Naive thymus-derived CD8-positive, alpha-beta T cell (primary cell): ENCODE results near the gene DVL3. TPM values are rescaled to one million over a fixed set of nuclear protein-coding genes. Genes with fewer than 3 reads are reported as not detected.
A peak's percentile ranks its signal among the peaks of the same experiment; 100 is the strongest.

Source experiments
- ATAC-seq, 2 donors: fragments of 150-1000 bp; cut with Tn5 transposase in 1 of 2; sonication (Bioruptor Pico), chemical (Tn5 transposase) in 1 of 2; 1 replicate in 1 of 2; 2 replicates in 1 of 2; pipeline ENCODE4 v1.10.0; 2021; ENCODE audit warnings: mild to moderate bottlenecking in 2 of 2, moderate library complexity in 2 of 2
- POLR2A ChIA-PET: fragments of 350-600 bp; sonication (Branson Sonifier 250); formaldehyde crosslinking; loops from one replicate; lab custom pipeline; 2021; ENCODE audit warnings: antibody characterized with exemption; lab: Charles Lee
- DNase-seq, 10 donors: peaks; one replicate each; pipeline versions ENCODE4 v3.0.0 to v3.0.0-alpha.2; 2020 to 2022
- H3K27ac Mint-ChIP-seq, 10 donors: one replicate each; pipeline ENCODE4 v1.8.0; 2020 to 2022; ENCODE audit warnings: mild to moderate bottlenecking in 10 of 10, mixed read lengths in 10 of 10, moderate library complexity in 4 of 10, inconsistent platforms in 1 of 10
- H3K27me3 Mint-ChIP-seq, 5 donors: one replicate each; pipeline ENCODE4 v1.8.0; 2021 to 2022; ENCODE audit warnings: mixed read lengths in 5 of 5
- H3K36me3 Mint-ChIP-seq, 3 donors: one replicate each; pipeline ENCODE4 v1.8.0; 2020 to 2022; ENCODE audit warnings: mixed read lengths in 3 of 3, mild to moderate bottlenecking in 2 of 3, inconsistent platforms in 1 of 3
- H3K4me1 Mint-ChIP-seq, 4 donors: one replicate each; pipeline ENCODE4 v1.8.0; 2021 to 2022; ENCODE audit warnings: mixed read lengths in 4 of 4
- H3K4me3 Mint-ChIP-seq, 10 donors: one replicate each; pipeline ENCODE4 v1.8.0; 2020 to 2022; ENCODE audit warnings: mild to moderate bottlenecking in 10 of 10, mixed read lengths in 10 of 10, moderate library complexity in 6 of 10, inconsistent platforms in 1 of 10
- H3K9me3 Mint-ChIP-seq, 9 donors: one replicate each; pipeline ENCODE4 v1.8.0; 2020 to 2022; ENCODE audit warnings: mixed read lengths in 9 of 9, mild to moderate bottlenecking in 3 of 9, inconsistent platforms in 1 of 9, moderate library complexity in 1 of 9
- polyA plus RNA-seq, 3 donors: library from polyadenylated mRNA; unstranded; fragments of 300-500 nt; fragmentation: Illumina TruSeq; gene quantifications; one replicate each; pipeline ENCODE4 v1.2.3, GENCODE V29; 2021
- total RNA-seq, 8 experiments: library from RNA in 2 of 8; stranded (reverse) in 2 of 8; gene quantifications; one replicate each; pipeline ENCODE4 v1.2.3 and lab custom pipeline; 2021 to 2026

The DVL3 gene
- total and polyA plus RNA-seq, 5 experiments from 2014 or later: 3.0 to 50.4 (median 10.8) TPM

DNA sequence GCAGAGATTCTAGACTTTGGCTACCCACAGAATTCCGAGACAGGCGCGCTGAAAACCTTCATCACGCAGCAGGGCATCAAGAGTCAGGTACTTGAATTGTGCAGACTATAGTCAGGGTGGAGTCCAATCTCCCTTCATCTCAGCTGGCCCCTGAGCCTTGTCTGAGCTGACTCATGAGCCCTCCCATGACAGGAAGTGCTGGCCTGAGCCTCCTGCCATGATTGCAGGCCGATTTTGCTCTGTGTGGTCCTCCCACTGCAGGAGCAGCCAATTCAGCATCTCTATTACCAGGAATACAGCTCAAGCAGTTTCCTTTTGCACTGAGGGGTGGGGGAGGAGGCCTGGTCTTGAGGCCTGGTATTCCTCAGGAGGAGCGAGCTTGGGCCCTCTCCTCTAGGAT lies 25.0 kb downstream of the DVL3 start:
- ATAC-seq (no peak), DNase-seq (no peak)
- H3K9me3 Mint-ChIP-seq: no peaks in the 10 kb centered on the region
- H3K4me3 Mint-ChIP-seq: no peak overlapping the region
- POLR2A ChIA-PET: interaction anchor here (0.6 to 1.0 kb wide), 2 partner anchors 74 to 193 kb away, joined by 3 read pairs; no protein-coding TSS in a partner anchor
- H3K27ac Mint-ChIP-seq: no peak overlapping the region
- H3K36me3 Mint-ChIP-seq: peaks cover 0 to 56% (median 21%) of the 10 kb centered on the region in 3 donors
- no peaks in the 10 kb centered on the region for H3K27me3 Mint-ChIP-seq
- H3K4me1 Mint-ChIP-seq: peaks cover 11 to 42% (median 34%) of the 10 kb centered on the region in 4 donors

DNA sequence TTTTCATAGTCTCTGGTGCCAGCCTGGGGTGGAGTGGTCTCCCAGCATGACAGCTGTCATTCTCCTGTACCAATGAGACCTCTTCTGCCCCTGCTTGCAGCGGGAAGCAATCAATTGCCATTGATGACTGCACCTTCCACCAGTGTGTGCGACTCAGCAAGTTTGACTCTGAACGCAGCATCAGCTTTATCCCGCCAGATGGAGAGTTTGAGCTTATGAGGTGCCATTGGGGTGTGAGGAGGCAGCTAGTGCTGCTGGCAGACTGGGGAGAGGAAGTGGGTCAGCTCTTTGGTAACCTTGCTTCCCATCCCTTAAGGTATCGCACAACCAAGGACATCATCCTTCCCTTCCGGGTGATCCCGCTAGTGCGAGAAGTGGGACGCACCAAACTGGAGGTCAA lies 26.4 kb downstream of the DVL3 start:
- POLR2A ChIA-PET: interaction anchor here (0.5 to 0.6 kb wide), 2 partner anchors 36 to 815 kb away, joined by 3 to 5 read pairs; no protein-coding TSS in a partner anchor
- no peak for ATAC-seq
- Mint-ChIP-seq H3K36me3 (peaks cover 0 to 56% (median 21%) of the 10 kb centered on the region in 3 donors), H3K27ac (no peak overlapping the region), H3K9me3 (no peaks in the 10 kb centered on the region), H3K27me3 (no peaks in the 10 kb centered on the region), H3K4me3 (no peak overlapping the region), H3K4me1 (peaks cover 9 to 38% (median 30%) of the 10 kb centered on the region in 4 donors)
- no peak for DNase-seq

DNA sequence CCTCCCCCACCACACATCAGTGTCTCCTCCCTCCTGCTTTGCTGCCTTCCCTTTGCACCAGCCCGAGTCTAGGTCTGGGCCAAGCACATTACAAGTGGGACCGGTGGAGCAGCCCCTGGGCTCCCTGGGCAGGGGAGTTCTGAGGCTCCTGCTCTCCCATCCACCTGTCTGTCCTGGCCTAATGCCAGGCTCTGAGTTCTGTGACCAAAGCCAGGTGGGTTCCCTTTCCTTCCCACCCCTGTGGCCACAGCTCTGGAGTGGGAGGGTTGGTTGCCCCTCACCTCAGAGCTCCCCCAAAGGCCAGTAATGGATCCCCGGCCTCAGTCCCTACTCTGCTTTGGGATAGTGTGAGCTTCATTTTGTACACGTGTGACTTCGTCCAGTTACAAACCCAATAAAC lies 28.5 kb downstream of the DVL3 start:
- Mint-ChIP-seq H3K36me3 (peaks cover 0 to 64% (median 21%) of the 10 kb centered on the region in 3 donors), H3K4me1 (peaks cover 19 to 42% (median 37%) of the 10 kb centered on the region in 4 donors), H3K4me3 (no peak overlapping the region), H3K27ac (peak overlapping the region in 1 of 10 donors; percentile 10), H3K27me3 (no peaks in the 10 kb centered on the region), H3K9me3 (no peaks in the 10 kb centered on the region)
- POLR2A ChIA-PET: interaction anchor here (1.2 to 3.5 kb wide), 3 partner anchors 8 to 49 kb away, joined by 3 to 29 read pairs (median 4); partner anchors contain the start of gene EIF2B5
- DNase-seq (no peak), ATAC-seq (no peak)

DNA sequence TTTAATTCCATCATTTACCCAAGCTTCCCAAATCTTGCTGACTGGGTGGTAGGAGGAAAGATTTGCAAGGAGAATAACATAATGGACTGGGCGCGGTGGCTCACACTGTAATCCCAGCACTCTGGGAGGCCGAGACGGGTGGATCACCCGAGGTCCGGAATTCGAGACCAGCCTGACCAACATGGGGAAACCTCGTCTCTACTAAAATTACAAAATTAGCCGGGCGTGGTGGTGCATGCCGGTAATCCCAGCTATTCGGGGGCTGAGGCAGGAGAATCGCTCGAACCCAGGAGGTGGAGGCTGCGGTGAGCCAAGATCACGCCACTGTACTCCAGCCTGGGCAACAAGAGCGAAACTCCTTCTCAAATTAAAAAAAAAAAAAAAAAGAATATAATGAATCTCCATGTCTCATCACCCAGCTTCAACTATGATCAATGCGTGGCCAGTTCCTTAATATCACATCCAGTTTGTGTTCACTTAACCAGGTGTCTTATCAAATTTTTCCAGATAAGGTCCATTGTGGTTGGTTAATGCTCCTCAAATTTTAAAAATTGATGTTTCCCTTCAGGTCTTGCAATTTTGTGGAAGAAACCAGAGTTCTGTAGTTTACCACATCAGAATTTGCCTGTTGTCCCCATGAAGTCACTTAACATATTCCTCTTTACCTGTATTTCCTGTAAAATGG lies 29.5 kb downstream of the DVL3 start:
- no peaks in the 10 kb centered on the region for H3K9me3 Mint-ChIP-seq
- H3K4me1 Mint-ChIP-seq: peaks cover 22 to 45% (median 37%) of the 10 kb centered on the region in 4 donors
- H3K27ac Mint-ChIP-seq: peak overlapping the region in 8 of 10 donors; percentile 68 to 99 (median 96)
- ATAC-seq: no peak
- H3K36me3 Mint-ChIP-seq: peaks cover 0 to 64% (median 15%) of the 10 kb centered on the region in 3 donors
- DNase-seq: no peak
- POLR2A ChIA-PET: interaction anchor here (0.7 to 3.5 kb wide), 5 partner anchors 9 to 548 kb away, joined by 3 to 29 read pairs (median 4); partner anchors contain the start of genes EIF2B5 and PSMD2
- H3K4me3 Mint-ChIP-seq: peak overlapping the region in 9 of 10 donors; percentile 94 to 99 (median 97)
- H3K27me3 Mint-ChIP-seq: no peaks in the 10 kb centered on the region

DNA sequence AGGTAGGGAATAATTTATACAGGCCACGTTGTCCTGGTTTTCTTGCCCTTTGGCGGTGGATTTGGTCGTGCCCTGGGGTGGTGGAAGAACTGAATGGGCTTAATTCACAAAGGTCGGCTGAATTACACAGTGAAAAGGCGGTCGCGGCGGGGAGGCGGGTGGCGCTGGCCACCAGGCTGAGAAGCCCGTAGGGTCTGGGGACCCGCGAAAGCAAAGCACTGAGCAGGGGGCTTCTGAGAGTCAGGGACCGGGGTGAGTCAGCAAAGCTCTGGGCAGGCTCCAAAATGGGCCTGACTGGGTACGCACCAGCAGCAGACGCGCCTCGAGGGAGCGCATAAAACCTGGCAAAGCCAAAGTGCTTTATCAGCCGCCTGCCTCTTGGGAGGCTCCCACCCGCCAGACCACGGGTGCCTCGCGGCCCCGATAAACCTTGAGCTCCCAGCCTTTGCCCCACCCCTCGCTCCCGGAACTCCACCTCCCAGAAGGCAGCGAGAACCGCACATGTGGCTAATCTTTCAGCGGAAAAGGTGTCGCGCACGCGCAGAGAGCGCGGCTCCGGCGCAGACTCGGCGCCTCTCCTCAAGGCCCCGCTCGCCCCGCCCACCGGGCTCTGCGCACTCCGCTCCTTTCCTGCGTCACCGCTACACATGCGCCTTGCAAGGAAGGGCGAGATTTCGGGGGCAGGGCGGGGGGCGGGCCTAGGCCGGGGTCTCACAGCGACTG lies 30.4 kb downstream of the DVL3 start:
- Mint-ChIP-seq H3K4me3 (peak overlapping the region; percentile 94 to 99 (median 97)), H3K9me3 (no peaks in the 10 kb centered on the region), H3K27me3 (no peaks in the 10 kb centered on the region), H3K4me1 (peaks cover 22 to 54% (median 37%) of the 10 kb centered on the region in 4 donors), H3K27ac (peak overlapping the region; percentile 89 to 99 (median 98)), H3K36me3 (peaks cover 0 to 64% (median 14%) of the 10 kb centered on the region in 3 donors)
- POLR2A ChIA-PET: interaction anchor here (0.5 to 3.5 kb wide), 10 partner anchors 9 to 549 kb away, joined by 3 to 29 read pairs (median 4); partner anchors contain the start of gene PSMD2
- peak; percentile 93 to 100 (median 99) for DNase-seq
- ATAC-seq: peak; percentile 92 to 93

DNA sequence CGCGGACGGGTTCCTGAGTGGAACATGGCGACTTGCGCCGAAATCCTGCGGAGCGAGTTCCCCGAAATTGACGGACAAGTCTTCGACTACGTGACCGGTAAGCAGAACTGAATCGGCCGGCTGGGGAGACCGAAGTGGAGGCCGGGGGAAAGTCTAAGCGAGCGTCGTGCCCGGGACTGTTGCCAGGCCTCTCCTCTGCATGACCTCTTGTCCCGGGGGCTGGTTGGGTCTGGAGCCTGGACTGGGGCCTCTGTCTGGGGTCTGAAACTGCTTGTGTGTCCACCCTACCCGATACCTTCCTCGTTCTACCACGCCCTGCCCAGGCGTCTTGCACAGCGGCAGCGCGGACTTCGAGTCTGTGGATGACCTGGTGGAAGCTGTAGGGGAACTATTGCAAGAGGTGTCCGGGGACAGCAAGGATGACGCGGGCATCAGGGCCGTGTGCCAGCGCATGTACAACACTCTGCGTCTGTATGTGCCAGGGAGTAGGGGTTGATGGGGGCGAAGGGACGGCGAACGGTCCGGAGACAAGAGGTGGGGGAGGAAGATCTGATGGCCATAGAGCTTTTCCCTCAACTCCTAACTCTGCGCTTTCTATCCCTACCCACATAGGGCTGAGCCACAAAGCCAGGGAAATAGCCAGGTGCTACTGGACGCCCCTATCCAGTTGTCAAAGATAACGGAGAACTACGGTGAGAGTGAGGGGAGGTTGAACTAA lies 31.2 kb downstream of the DVL3 start, which contains the start of gene ABCF3:
Gene ABCF3, plus strand, starts transcription at position 16 of the 718 bp plus-strand sequence. Its CDS starts 9 bp downstream, at position 25.
- Mint-ChIP-seq H3K27me3 (no peaks in the 10 kb centered on the region), H3K36me3 (peaks cover 0 to 64% (median 15%) of the 10 kb centered on the region in 3 donors), H3K9me3 (no peaks in the 10 kb centered on the region), H3K27ac (peak within 1 kb of the TSS; percentile 89 to 99 (median 98)), H3K4me1 (peaks cover 22 to 54% (median 37%) of the 10 kb centered on the region in 4 donors), H3K4me3 (peak within 1 kb of the TSS; percentile 94 to 99 (median 97))
- POLR2A ChIA-PET: interaction anchor here (0.5 to 3.5 kb wide), 10 partner anchors 8 to 154 kb away, joined by 3 to 29 read pairs (median 4); partner anchors contain the start of genes EIF2B5 and PSMD2
- no peak for DNase-seq
- peak; percentile 26 to 31 for ATAC-seq

DNA sequence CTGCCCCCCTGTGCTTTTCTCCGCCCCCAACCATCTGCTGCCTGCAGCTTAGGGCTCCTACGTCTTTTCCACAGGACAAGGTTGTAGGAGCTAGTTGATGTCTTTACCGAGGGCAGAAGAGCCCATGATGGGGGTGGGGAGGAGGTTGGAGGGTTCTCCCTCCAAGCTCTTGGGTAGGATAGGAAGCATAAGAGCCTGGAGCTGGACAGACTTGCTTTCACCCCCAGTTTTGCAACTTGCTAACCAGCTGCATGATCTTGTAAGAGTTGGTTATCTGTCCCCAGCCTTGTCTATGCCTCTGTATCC lies 31.7 kb downstream of the DVL3 start:
- no peak for DNase-seq
- no peaks in the 10 kb centered on the region for H3K27me3 Mint-ChIP-seq
- peaks cover 0 to 65% (median 11%) of the 10 kb centered on the region in 3 donors for H3K36me3 Mint-ChIP-seq

DNA sequence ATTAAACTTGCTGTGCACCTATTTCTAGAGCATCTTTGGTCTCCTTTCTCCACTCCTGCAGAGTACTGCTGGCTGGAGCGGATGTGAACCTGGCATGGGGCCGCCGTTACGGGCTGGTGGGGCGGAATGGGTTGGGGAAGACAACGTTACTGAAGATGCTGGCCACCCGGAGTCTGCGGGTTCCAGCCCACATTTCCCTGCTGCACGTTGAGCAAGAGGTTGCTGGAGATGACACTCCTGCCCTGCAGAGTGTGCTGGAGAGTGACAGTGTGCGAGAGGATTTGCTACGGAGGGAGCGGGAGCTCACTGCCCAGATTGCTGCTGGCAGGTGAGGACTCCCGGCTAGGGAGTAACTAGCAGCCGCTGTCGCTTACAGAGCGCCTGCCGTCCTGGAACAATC lies 32.9 kb downstream of the DVL3 start:
- POLR2A ChIA-PET: interaction anchor here (1.3 kb wide), 1 partner anchor 53 kb away, joined by 4 read pairs; the partner anchor contains the start of gene EIF2B5
- H3K9me3 Mint-ChIP-seq: no peaks in the 10 kb centered on the region
- no peak for DNase-seq
- ATAC-seq: no peak
- peak overlapping the region in 3 of 10 donors; percentile 28 to 44 (median 41) for H3K27ac Mint-ChIP-seq
- peaks cover 22 to 54% (median 37%) of the 10 kb centered on the region in 4 donors for H3K4me1 Mint-ChIP-seq
- H3K36me3 Mint-ChIP-seq: peaks cover 0 to 67% (median 3%) of the 10 kb centered on the region in 3 donors
- H3K4me3 Mint-ChIP-seq: peak overlapping the region in 9 of 10 donors; percentile 11 to 99 (median 68)
- H3K27me3 Mint-ChIP-seq: no peaks in the 10 kb centered on the region

More for the DNA sequence above, 31.7 kb downstream of the DVL3 start:
- Mint-ChIP-seq H3K4me1 (peaks cover 22 to 54% (median 37%) of the 10 kb centered on the region in 4 donors), H3K27ac (peak overlapping the region in 9 of 10 donors; percentile 53 to 99 (median 98)), H3K4me3 (peak overlapping the region; percentile 94 to 99 (median 97)), H3K9me3 (no peaks in the 10 kb centered on the region)
- ATAC-seq: no peak
- POLR2A ChIA-PET: interaction anchor here (1.0 to 3.5 kb wide), 3 partner anchors 13 to 52 kb away, joined by 3 to 29 read pairs (median 4); partner anchors contain the start of gene EIF2B5

DNA sequence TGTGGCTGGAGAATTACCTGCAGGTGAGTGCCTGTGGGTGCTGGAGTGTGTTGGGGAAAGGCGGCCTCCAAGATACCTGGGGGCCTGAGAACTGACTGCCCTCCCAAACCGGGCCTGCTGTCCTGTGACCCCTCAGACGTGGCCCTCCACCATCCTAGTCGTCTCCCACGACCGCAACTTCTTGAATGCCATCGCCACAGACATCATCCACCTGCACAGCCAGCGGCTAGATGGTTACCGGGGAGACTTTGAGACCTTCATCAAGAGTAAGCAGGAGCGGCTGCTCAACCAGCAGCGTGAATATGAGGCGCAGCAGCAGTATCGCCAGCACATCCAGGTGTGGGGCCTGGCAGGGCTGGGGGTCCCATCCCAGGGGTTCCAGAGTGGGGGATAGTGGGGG lies 34.2 kb downstream of the DVL3 start:
- Mint-ChIP-seq H3K27me3 (no peaks in the 10 kb centered on the region), H3K4me3 (no peak overlapping the region), H3K4me1 (peaks cover 22 to 52% (median 37%) of the 10 kb centered on the region in 4 donors)

DNA sequence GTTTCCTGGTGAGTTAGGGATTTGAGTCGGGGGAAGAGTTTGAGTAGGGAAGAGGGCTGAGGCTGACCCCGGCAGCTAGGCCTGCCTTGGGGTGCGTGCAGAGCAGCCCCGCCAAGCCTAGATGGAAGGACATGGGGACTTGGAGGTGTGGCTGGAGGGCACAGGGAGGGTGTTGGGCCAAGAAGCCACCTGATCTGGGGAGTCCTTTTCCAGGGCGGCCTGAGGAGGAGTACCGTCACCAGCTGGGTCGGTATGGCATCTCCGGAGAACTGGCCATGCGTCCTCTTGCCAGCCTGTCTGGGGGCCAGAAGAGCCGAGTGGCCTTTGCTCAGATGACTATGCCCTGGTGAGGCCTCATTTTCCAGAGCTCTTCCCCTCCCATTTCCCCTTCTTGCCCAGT lies 37.7 kb downstream of the DVL3 start:
- no peak for ATAC-seq
- Mint-ChIP-seq H3K36me3 (peaks cover 0 to 75% (median 3%) of the 10 kb centered on the region in 3 donors), H3K4me1 (peaks cover 8 to 26% (median 11%) of the 10 kb centered on the region in 4 donors), H3K4me3 (no peak overlapping the region), H3K9me3 (no peaks in the 10 kb centered on the region), H3K27me3 (no peaks in the 10 kb centered on the region), H3K27ac (peak overlapping the region in 1 of 10 donors; percentile 69)
- POLR2A ChIA-PET: no interaction called here
- DNase-seq: no peak

More for the DNA sequence above, 34.2 kb downstream of the DVL3 start:
- Mint-ChIP-seq H3K36me3 (peaks cover 0 to 69% (median 3%) of the 10 kb centered on the region in 3 donors), H3K27ac (peak overlapping the region in 1 of 10 donors; percentile 41), H3K9me3 (no peaks in the 10 kb centered on the region)
- DNase-seq (no peak), ATAC-seq (no peak)
- POLR2A ChIA-PET: interaction anchor here (1.3 kb wide), 1 partner anchor 54 kb away, joined by 4 read pairs; the partner anchor contains the start of gene EIF2B5

DNA sequence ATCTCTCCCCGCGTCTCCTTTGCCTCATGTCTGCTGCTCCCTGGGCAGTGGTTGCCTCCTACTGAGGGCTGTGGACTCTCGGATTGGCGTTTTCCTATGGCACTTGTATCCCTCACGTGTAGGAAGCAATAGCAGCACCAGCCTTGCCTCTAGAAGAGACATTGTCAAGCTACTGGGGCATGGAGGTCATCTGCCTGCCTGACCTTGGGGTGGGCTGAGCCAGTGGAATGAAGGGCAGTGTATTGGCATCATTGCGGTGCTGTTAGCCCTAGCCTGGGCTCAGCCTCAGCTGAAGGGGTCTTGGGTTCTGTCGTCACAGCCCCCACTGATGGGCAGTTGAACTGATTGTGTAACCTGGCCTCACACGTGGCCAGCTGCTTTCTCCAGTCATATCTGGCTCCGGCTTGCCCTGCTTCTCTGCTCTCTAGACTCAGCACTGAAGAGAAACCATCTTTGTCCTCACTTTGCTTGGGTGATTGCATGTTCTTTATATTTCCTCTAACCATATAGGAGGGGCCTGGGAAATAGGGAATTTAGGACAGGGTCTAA lies 38.9 kb downstream of the DVL3 start:
- Mint-ChIP-seq H3K4me1 (peaks cover 0 to 14% (median 2%) of the 10 kb centered on the region in 4 donors), H3K27ac (peak overlapping the region in 2 of 10 donors; percentile 45 to 59), H3K27me3 (no peaks in the 10 kb centered on the region), H3K9me3 (no peaks in the 10 kb centered on the region), H3K36me3 (peaks cover 0 to 67% (median 3%) of the 10 kb centered on the region in 3 donors), H3K4me3 (no peak overlapping the region)
- DNase-seq: no peak
- no peak for ATAC-seq
- POLR2A ChIA-PET: interaction anchor here (0.7 to 1.3 kb wide), 2 partner anchors 8 to 15 kb away, joined by 3 read pairs; partner anchors contain the start of gene ABCF3
